Spleen (tissue), 11 donors: ENCODE measurements around the gene ABTB2. TPM values are rescaled to one million over a fixed set of nuclear protein-coding genes. Genes with fewer than 3 reads are reported as not detected.

Source experiments
- DNase-seq: peaks from one replicate; pipeline ENCODE4 v3.0.0-alpha.2; 2020
- H3K27ac ChIP-seq, 8 donors: fragments of 200-600 bp; sonication (generic) in 7 of 8; 1 replicate in 4 of 8; 2 replicates in 4 of 8; pipeline versions ENCODE4 v1.5.0 to v1.8.0; 2016 to 2021; ENCODE audit warnings: inconsistent platforms in 4 of 8, mild to moderate bottlenecking in 4 of 8, moderate library complexity in 1 of 8
- H3K27me3 ChIP-seq, 7 donors: fragments of 200-600 bp; sonication (generic) in 6 of 7; replicated peaks in 1 of 7; 1 replicate in 4 of 7; 2 replicates in 3 of 7; pipeline versions ENCODE4 v1.5.0 to v1.8.0; 2016 to 2021; ENCODE audit warnings: inconsistent platforms in 3 of 7, mild to moderate bottlenecking in 1 of 7
- H3K36me3 ChIP-seq, 6 donors: fragments of 200-600 bp; sonication (generic) in 5 of 6; 1 replicate in 4 of 6; 2 replicates in 2 of 6; pipeline versions ENCODE4 v1.5.0 to v1.8.0; 2016 to 2021; ENCODE audit warnings: inconsistent platforms in 2 of 6
- H3K4me1 ChIP-seq, 6 donors: fragments of 200-600 bp; sonication (generic) in 5 of 6; 1 replicate in 3 of 6; 2 replicates in 3 of 6; pipeline versions ENCODE4 v1.5.0 to v1.8.0; 2016 to 2021; ENCODE audit warnings: inconsistent platforms in 3 of 6
- H3K4me3 ChIP-seq, 8 donors: fragments of 200-600 bp; sonication (generic) in 7 of 8; 1 replicate in 4 of 8; 2 replicates in 4 of 8; pipeline versions ENCODE4 v1.5.0 to v1.8.0; 2016 to 2021; ENCODE audit warnings: inconsistent platforms in 4 of 8, mild to moderate bottlenecking in 4 of 8, moderate library complexity in 2 of 8
- H3K9me3 ChIP-seq, 8 donors: fragments of 200-600 bp; sonication (generic) in 7 of 8; 1 replicate in 4 of 8; 2 replicates in 4 of 8; pipeline versions ENCODE4 v1.5.0 to v1.8.0; 2016 to 2021; ENCODE audit warnings: inconsistent platforms in 4 of 8
- POLR2A ChIP-seq, 3 donors: fragments of 450-650 bp; IDR thresholded peaks; one replicate each; pipeline ENCODE4 v1.5.1; 2017; ENCODE audit warnings: antibody characterized with exemption in 3 of 3, mild to moderate bottlenecking in 1 of 3
- POLR2AphosphoS5 ChIP-seq, 3 donors: sonication (generic); formaldehyde crosslinking; IDR thresholded peaks; one replicate each; pipeline ENCODE4 v1.5.1; 2017; ENCODE audit warnings: antibody characterized with exemption in 3 of 3
- WGBS, 5 donors: extraction: QIAGEN DNeasy Blood & Tissue Kit in 3 of 5; methylation state at CpG; one replicate each; pipeline versions ENCODE4 v1.1.5 to v1.1.7; 2013 to 2018; 5-methylcytosine and 5-hydroxymethylcytosine counted together
- intact Hi-C: fragments of 100-400 bp; cut with DNase I; formaldehyde crosslinking; loops from one replicate; pipeline ENCODE4 v1.15.0; 2023; ENCODE audit warnings: low total_unique reads
- polyA plus RNA-seq, 3 donors: library from polyadenylated mRNA; stranded (reverse); fragments of 200-250 nt; gene quantifications; one replicate each; pipeline ENCODE4 v1.2.1, GENCODE V29; 2013
- total RNA-seq, 7 donors: library from RNA; depleted of rRNA in 3 of 7; stranded (reverse); fragments of >200 nt in 3 of 7; fragmentation: NEBNext Ultra II Directional in 4 of 7; extraction: Animal tissue kit (Norgen Biotek cat#: 25700) in 4 of 7; gene quantifications; one replicate each; pipeline versions ENCODE4 v1.1.0 to v1.2.1, GENCODE V29; 2016 to 2021
- TF ChIP-seq, protein P1 (sequence below), 11 experiments: fragments of 200-600 bp in 7 of 11; fragments of 450-650 bp in 4 of 11; sonication (generic) in 4 of 11; IDR thresholded peaks in 8 of 11; conservative IDR thresholded peaks in 3 of 11; 1 replicate in 7 of 11; 2 replicates in 4 of 11; pipeline versions ENCODE4 v1.4.0 to v1.8.0; 2016 to 2021; ENCODE audit warnings: antibody characterized with exemption in 11 of 11, inconsistent platforms in 4 of 11, mild to moderate bottlenecking in 1 of 11
- donor health status: healthy with polysubstance abuse.
- donor health status: DM: no; HTN: no; CAD: no; lungs with moderate emphysema.
- donor health status: DM: no; HTN: no; CAD: no.
- donor health status: Bipolar disorder and iron deficiency.
- donor health status: healthy.
- donor health status: DM: no; HTN: no; CAD: no.
- donor health status: DM: yes; HTN: yes; CAD: no.

ABTB2 gene
- total and polyA plus RNA-seq, 10 donors, result 0.41 to 2.9 (median 1.7) TPM

GRCh38 chr11:34124885-34125668 lies 232.7 kb downstream of the ABTB2 start:
- intact Hi-C loops, result no loop called here
- DNase-seq, result no peak
- no peak overlapping the region for H3K4me3 ChIP-seq
- WGBS, 5 donors, result 91 to 97% (median 94%) methylated on average over 4 of the region's 4 CpGs
- H3K9me3 ChIP-seq, result no peaks in the 10 kb centered on the region
- H3K27me3 ChIP-seq, result no peaks in the 10 kb centered on the region
- H3K27ac ChIP-seq, result no peak overlapping the region
- H3K36me3 ChIP-seq, result peaks cover 13 to 100% (median 92%) of the 10 kb centered on the region in 6 donors
- TF ChIP-seq, protein P1, sequence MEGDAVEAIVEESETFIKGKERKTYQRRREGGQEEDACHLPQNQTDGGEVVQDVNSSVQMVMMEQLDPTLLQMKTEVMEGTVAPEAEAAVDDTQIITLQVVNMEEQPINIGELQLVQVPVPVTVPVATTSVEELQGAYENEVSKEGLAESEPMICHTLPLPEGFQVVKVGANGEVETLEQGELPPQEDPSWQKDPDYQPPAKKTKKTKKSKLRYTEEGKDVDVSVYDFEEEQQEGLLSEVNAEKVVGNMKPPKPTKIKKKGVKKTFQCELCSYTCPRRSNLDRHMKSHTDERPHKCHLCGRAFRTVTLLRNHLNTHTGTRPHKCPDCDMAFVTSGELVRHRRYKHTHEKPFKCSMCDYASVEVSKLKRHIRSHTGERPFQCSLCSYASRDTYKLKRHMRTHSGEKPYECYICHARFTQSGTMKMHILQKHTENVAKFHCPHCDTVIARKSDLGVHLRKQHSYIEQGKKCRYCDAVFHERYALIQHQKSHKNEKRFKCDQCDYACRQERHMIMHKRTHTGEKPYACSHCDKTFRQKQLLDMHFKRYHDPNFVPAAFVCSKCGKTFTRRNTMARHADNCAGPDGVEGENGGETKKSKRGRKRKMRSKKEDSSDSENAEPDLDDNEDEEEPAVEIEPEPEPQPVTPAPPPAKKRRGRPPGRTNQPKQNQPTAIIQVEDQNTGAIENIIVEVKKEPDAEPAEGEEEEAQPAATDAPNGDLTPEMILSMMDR (IDR thresholded peaks at IDR 0.05 in 8 of 11, conservative IDR thresholded peaks at IDR 0.05 in 3 of 11), result no peak
- TF ChIP-seq POLR2AphosphoS5 (IDR thresholded peaks at IDR 0.05) (no peak), POLR2A (IDR thresholded peaks at IDR 0.05) (no peak)
- H3K4me1 ChIP-seq, result no peaks in the 10 kb centered on the region

DNA sequence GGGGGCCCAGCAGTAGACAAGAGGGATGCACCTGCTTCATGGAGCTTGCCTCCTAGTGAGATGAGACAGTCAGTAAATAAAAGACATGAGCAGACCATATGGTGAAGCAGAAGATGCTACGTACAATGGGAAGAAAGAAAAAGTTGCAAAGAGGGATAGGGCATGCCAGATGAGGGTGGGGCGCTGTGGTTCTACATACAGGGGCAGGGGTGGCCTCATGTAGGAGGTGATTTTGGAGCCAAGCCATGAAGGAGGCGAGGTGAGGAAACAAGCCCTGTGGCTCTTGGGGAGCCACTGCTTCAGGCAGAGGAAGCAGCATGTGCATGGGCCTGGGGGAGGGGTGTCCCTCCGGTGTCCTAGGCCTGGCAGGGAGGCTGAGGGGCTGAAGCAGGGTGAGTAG lies 237.2 kb downstream of the ABTB2 start:
- no peak overlapping the region for H3K27ac ChIP-seq
- H3K27me3 ChIP-seq, result no peaks in the 10 kb centered on the region
- H3K4me3 ChIP-seq, result no peak overlapping the region
- WGBS, 5 donors, result 93 to 100% (median 95%) methylated on average over 4 of the region's 4 CpGs
- DNase-seq, result no peak
- intact Hi-C loops, result no loop called here
- H3K36me3 ChIP-seq, result peaks cover 11 to 100% (median 99%) of the 10 kb centered on the region in 6 donors
- no peak for TF ChIP-seq POLR2A (IDR thresholded peaks at IDR 0.05)
- no peak for TF ChIP-seq POLR2AphosphoS5 (IDR thresholded peaks at IDR 0.05)
- TF ChIP-seq, protein P1 (IDR thresholded peaks at IDR 0.05 in 8 of 11, conservative IDR thresholded peaks at IDR 0.05 in 3 of 11), result no peak
- H3K9me3 ChIP-seq, result no peaks in the 10 kb centered on the region
- no peaks in the 10 kb centered on the region for H3K4me1 ChIP-seq

DNA sequence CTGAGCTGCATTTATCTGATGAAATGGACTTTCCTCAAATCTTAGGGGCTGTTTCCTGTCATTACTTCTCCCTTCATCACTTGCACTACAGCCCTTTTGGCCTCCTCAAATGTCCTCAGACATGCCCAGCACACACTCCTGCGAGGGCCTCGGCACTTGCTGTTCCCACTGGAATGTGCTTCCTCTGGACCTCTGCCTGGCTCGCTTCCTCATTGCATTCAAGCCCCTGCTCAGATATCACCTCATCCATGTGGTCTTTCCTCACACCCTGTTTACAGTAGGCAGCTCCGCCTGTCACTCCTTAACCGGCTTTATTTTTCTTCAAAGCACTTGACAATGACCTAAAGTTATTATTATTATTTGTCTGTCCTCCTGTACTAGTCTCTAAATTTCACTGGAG lies 243.3 kb downstream of the ABTB2 start:
- H3K9me3 ChIP-seq, result no peaks in the 10 kb centered on the region
- H3K27me3 ChIP-seq, result no peaks in the 10 kb centered on the region
- intact Hi-C loops, result no loop called here
- no peak overlapping the region for H3K27ac ChIP-seq
- TF ChIP-seq, protein P1 (IDR thresholded peaks at IDR 0.05 in 8 of 11, conservative IDR thresholded peaks at IDR 0.05 in 3 of 11), result no peak
- TF ChIP-seq POLR2AphosphoS5 (IDR thresholded peaks at IDR 0.05) (no peak), POLR2A (IDR thresholded peaks at IDR 0.05) (no peak)
- H3K4me1 ChIP-seq, result no peaks in the 10 kb centered on the region
- DNase-seq, result no peak
- 78 to 98% (median 94%) methylated on average over 5 of the region's 5 CpGs for WGBS, 5 donors
- no peak overlapping the region for H3K4me3 ChIP-seq
- H3K36me3 ChIP-seq, result peaks cover 12 to 100% (median 99%) of the 10 kb centered on the region in 6 donors

- Histone ChIP-seq H3K27me3 (no peaks in the 10 kb centered on the region), H3K4me3 (no peak overlapping the region), H3K4me1 (peaks cover 0 to 2% (median under 1%) of the 10 kb centered on the region in 6 donors), H3K9me3 (no peaks in the 10 kb centered on the region), H3K27ac (no peak overlapping the region), H3K36me3 (peaks cover 12 to 100% (median 99%) of the 10 kb centered on the region in 6 donors)
- TF ChIP-seq POLR2AphosphoS5 (IDR thresholded peaks at IDR 0.05) (no peak), POLR2A (IDR thresholded peaks at IDR 0.05) (no peak)
- TF ChIP-seq, protein P1 (IDR thresholded peaks at IDR 0.05 in 8 of 11, conservative IDR thresholded peaks at IDR 0.05 in 3 of 11), result no peak
- WGBS, 5 donors, result 91 to 98% (median 96%) methylated on average over 2 of the region's 2 CpGs
- DNase-seq, result no peak
- intact Hi-C loops, result no loop called here
Observed at GRCh38 chr11:34114014-34114413, 243.8 kb downstream of the ABTB2 start.
